ENCODE measurements around the gene LASP1.
"Not testable (repeated sequence)": the region's sequence is repeated elsewhere in the genome, so short reads cannot be mapped to it uniquely, and the experiment has no call there.

Gene LASP1

GRCh38 chr17:38925263-38925995, 55.6 kb downstream of the LASP1 start, which contains the start of gene LASP1NB:
LASP1NB (plus strand) TSS chr17:38925614.
- no peak for DNase-seq (ENCODE audit: low read depth in 1 of 2, low spot score in 1 of 2)

GRCh38 chr17:38926293-38927070, 56.6 kb downstream of the LASP1 start:
- DNase-seq (ENCODE audit: low read depth in 1 of 2, low spot score in 1 of 2) = no peak

- not testable (repeated sequence) for DNase-seq (ENCODE audit: low read depth in 1 of 2, low spot score in 1 of 2)
Observed at GRCh38 chr17:38930782-38931181, 60.9 kb downstream of the LASP1 start.

GRCh38 chr17:38933962-38934361, 64.1 kb downstream of the LASP1 start:
- DNase-seq (ENCODE audit: low read depth in 1 of 2, low spot score in 1 of 2) = not testable (repeated sequence)

DNA sequence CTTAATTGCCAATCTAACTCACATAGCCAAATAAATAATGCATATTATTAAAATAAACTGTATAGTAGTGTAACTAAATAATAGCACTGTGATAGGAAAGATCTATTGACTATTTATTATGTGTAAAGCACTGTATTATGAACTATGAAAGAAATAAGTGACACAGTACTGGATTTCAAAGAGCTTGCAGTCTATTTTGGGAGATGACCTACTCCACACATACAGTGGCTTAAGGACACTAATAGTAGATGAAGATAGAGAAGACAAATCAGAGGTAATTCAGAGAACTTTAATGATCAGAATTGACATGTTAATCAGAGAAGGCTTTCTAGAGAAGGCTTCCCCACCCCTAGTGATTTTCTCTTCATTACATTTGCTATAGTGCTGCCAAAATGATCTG, 70.1 kb downstream of the LASP1 start:
- DNase-seq (ENCODE audit: low read depth in 1 of 2, low spot score in 1 of 2) = no peak

DNA sequence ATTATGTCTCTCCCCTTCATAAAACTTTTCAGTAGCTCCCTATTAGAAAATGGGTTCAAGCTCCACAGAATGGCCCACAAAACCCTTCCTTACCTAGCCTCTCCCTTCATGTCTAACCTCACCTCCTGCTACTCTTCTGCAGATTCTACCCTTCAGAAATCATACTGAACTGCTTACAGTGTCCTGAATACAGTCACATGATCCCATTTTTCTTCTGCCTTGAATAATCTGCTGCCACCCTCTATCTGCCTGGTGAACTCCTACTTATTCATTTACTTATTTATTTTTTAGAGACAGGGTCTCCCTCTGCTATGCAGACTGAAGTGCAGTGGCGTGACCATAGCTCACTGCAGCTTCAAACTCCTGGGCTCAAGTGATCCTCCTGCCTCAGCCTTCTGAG, 70.5 kb downstream of the LASP1 start:
- DNase-seq (ENCODE audit: low read depth in 1 of 2, low spot score in 1 of 2) = no peak

DNA sequence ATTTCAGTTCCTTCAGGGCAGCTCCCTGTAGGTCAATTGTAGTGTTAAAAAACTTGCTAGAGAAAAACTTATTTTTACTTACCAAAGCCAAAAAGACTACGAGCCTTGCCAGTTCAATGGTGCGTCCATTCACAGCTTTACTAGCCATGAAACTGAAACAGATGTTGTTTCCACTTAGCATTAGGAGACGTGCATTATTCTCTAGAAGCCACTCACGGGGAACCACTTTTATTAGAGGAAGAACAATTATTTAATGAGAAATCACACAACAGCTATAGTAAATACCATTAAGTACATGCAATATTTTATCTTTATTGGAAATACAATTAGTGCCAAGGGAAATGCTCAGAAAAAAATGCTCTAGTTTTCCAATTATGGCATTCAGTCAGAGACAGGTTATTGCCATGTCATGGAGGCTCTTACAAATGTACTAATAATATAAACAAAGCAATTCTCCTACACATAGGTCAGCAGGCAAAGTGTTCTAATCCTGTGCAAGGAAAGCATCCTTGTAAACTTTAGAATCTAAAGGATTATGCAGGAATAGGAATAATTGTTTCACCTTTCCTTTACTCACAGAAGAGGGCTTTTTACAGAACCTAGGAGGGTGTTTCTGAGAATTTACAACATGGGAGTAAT, 73.0 kb downstream of the LASP1 start:
- DNase-seq (ENCODE audit: low read depth in 1 of 2, low spot score in 1 of 2) = no peak

DNA sequence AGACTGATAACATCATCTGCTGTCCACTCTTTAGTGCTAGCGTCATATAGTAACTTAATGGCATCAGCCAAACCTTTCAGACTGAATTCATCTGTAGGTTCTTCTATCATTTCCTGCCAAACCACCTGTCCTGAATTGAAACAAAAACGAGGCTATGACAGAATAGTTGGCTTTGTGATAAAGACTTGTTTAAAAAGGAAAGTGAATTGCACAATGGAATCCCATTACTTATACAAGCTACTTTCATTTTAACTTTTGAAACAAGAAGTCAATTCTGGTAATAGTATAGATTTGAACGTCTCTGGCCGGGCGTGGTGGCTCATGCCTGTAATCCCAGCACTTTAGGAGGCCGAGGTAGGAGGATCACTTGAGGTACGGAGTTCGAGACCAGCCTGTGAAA, 73.7 kb downstream of the LASP1 start:
- no peak for DNase-seq (ENCODE audit: low read depth in 1 of 2, low spot score in 1 of 2)

- no peak for DNase-seq (ENCODE audit: low read depth in 1 of 2, low spot score in 1 of 2)
Observed at GRCh38 chr17:38947189-38947588, 77.3 kb downstream of the LASP1 start.

- DNase-seq (ENCODE audit: low read depth in 1 of 2, low spot score in 1 of 2) = not testable (repeated sequence)
Observed at GRCh38 chr17:38953800-38954199, 83.9 kb downstream of the LASP1 start.

GRCh38 chr17:38958326-38958725, 88.5 kb downstream of the LASP1 start:
- DNase-seq (ENCODE audit: low read depth in 1 of 2, low spot score in 1 of 2) = no peak

- DNase-seq (ENCODE audit: low read depth in 1 of 2, low spot score in 1 of 2) = no peak
Observed at GRCh38 chr17:38958756-38959155, 88.9 kb downstream of the LASP1 start.

DNA sequence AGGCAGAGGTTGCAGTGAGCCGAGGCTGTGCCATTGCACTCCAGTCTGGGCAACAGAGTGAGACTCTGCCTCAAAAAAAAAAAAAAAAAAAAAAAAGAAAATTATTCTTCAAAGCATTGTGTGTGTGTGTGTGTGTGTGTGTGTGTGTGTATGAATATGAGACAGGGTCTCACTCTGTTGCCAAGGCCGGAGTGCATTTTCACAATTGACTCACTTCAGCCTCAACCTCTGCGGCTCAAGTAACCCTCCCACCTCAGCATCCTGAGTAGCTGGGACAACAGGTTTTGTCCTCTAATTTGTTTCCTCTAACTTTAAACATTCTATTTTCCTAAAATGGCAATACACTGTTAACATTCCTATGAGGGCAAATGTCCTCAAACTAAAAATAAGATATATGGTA, 89.7 kb downstream of the LASP1 start:
- DNase-seq (ENCODE audit: low read depth in 1 of 2, low spot score in 1 of 2) = no peak

DNA sequence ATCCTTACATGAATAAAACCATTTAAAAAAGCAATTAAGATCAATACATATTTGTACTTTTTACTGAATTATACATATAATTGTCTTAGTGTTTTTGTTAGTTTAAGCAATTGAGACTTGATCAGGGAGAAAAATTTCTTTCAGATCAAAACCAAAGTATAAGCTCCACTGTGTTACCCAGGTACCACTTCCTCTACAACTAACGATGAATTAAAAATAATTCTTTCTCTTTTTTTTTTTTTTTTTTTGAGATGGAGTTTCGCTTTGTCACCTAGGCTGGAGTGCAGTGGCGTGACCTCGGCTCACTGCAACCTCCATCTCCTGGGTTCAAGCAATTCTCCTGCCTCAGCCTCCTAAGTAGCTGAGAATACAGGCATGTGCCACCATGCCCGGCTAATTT, 90.5 kb downstream of the LASP1 start:
- no peak for DNase-seq (ENCODE audit: low read depth in 1 of 2, low spot score in 1 of 2)

DNA sequence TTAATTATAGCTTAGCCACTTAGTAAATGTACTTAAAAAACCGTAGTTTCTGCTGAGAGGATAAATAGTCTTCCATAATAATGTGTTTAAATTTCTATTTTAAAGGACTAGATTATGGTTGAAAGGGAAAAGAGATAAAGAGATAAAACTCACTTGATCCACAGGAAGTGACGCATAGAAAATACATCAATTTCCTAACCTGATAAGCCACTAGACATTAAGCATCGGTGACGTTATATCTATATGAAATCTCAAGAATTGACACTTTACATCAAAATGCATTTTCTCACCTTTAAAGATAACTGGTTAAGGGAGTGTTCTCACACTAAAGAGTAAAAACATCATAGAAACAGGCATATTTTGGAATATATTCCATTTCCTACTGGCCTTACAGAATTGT, 91.6 kb downstream of the LASP1 start:
- no peak for DNase-seq (ENCODE audit: low read depth in 1 of 2, low spot score in 1 of 2)

- peak; percentile 58 to 64 for DNase-seq (ENCODE audit: low read depth in 1 of 2, low spot score in 1 of 2)
Observed at GRCh38 chr17:38967290-38967738, 97.5 kb downstream of the LASP1 start, which contains the start of gene FBXO47. FBXO47 (minus strand) TSS chr17:38967403; CDS start chr17:38963025, 4,378 bp downstream.

DNA sequence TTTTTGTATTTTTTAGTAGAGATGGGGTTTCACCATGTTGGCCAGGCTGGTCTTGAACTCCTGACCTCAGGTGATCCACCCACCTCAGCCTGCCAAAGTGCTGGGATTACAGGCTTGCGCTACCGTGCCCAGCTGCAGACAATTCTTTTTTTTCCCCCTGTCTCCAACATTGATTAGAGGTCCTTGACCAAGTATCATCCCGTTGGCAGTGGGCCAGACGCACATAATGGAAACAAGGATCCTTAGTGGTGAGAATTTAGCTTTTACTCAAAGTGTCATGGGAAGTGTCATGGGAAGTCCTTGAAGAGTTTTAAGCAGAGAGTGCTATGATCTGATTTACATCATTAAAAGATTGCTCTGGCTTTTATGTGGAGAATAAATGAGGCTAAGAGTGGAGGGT, 99.4 kb downstream of the LASP1 start:
- DNase-seq (ENCODE audit: low read depth in 1 of 2, low spot score in 1 of 2) = no peak

GRCh38 chr17:38970128-38970527, 100.3 kb downstream of the LASP1 start:
- no peak for DNase-seq (ENCODE audit: low read depth in 1 of 2, low spot score in 1 of 2)

- no peak for DNase-seq (ENCODE audit: low read depth in 1 of 2, low spot score in 1 of 2)
Observed at GRCh38 chr17:38970804-38971203, 100.9 kb downstream of the LASP1 start.
